Psoas muscle (tissue), 8 donors: ENCODE data around the gene SEPSECS. TPM values are rescaled to one million over a fixed set of nuclear protein-coding genes. Genes with fewer than 3 reads are reported as not detected.

Experiments used
- ATAC-seq, 4 donors: fragments of 200-7000 bp; cut with Tn5 transposase; one replicate each; pipeline ENCODE4 v1.9.1; 2020; ENCODE audit warnings: moderate library complexity in 3 of 4, mild to moderate bottlenecking in 2 of 4
- DNase-seq, 2 donors: peaks; one replicate each; pipeline ENCODE4 v3.0.0-alpha.2; 2020
- H3K27ac ChIP-seq: fragments of 200-600 bp; one replicate; pipeline ENCODE4 v1.8.0; 2022
- H3K27me3 ChIP-seq, 3 donors: fragments of 200-600 bp in 1 of 3; one replicate each; pipeline versions ENCODE4 v1.6.1 to v1.8.0; 2013 to 2022; ENCODE audit warnings: low read length in 2 of 3, mild to moderate bottlenecking in 2 of 3, moderate library complexity in 1 of 3; ENCODE audit not compliant: insufficient read depth in 3 of 3
- H3K36me3 ChIP-seq, 2 donors: fragments of 200-600 bp in 1 of 2; one replicate each; pipeline versions ENCODE4 v1.6.1 to v1.8.0; 2013 to 2022; ENCODE audit warnings: low read depth in 1 of 2, mild to moderate bottlenecking in 1 of 2, moderate library complexity in 1 of 2; ENCODE audit not compliant: insufficient read depth in 1 of 2
- H3K4me1 ChIP-seq: fragments of 200-600 bp; one replicate; pipeline ENCODE4 v1.8.0; 2022
- H3K4me3 ChIP-seq: fragments of 200-600 bp; one replicate; pipeline ENCODE4 v1.8.0; 2022; ENCODE audit warnings: mild to moderate bottlenecking
- H3K9me3 ChIP-seq: fragments of 200-600 bp; one replicate; pipeline ENCODE4 v1.8.0; 2022
- WGBS, 3 donors: extraction: QIAGEN DNeasy Blood & Tissue Kit; methylation state at CpG; one replicate each; pipeline versions ENCODE4 v1.1.6 to v1.1.7; 2013; 5-methylcytosine and 5-hydroxymethylcytosine counted together
- intact Hi-C, 2 donors: fragments of 100-400 bp; cut with DNase I; formaldehyde crosslinking; loops; one replicate each; pipeline versions ENCODE4 v1.11.0 to v1.14.2; 2022
- long read RNA-seq, 2 donors: library from polyadenylated mRNA; unstranded; transcript quantifications; one replicate each; pipeline ENCODE4 v2.0.0, GENCODE V29; 2021
- polyA plus RNA-seq, 3 donors: library from polyadenylated mRNA; stranded (reverse); fragments of 200-250 nt; gene quantifications; one replicate each; pipeline ENCODE4 v1.2.3, GENCODE V29; 2013
- total RNA-seq, 4 donors: library from RNA; stranded (reverse); fragmentation: NEBNext Ultra II Directional in 2 of 4; extraction: Animal tissue kit (Norgen Biotek cat#: 25700) in 2 of 4; gene quantifications; one replicate each; pipeline versions ENCODE4 v1.2.1 to v1.2.4, GENCODE V29; 2021 to 2023
- TF ChIP-seq, protein P1 (sequence below): fragments of 200-600 bp; IDR thresholded peaks from one replicate; pipeline ENCODE4 v1.8.0; 2022; ENCODE audit warnings: antibody characterized with exemption
- donor health status: healthy with polysubstance abuse.
- donor health status: DM: no; HTN: no; CAD: no; lungs with moderate emphysema.
- donor health status: Bipolar disorder and iron deficiency.
- donor health status: healthy.
- donor health status: DM: yes; HTN: yes; CAD: no.
- donor health status: DM: no; HTN: no; CAD: no.
- donor health status: DM: no; HTN: no; CAD: no.
- donor health status: DM: yes; HTN: yes; CAD: no.

Gene SEPSECS
- total RNA-seq (1 to 10 TPM; 3.4 to 5.7 (median 4.4) TPM), polyA plus RNA-seq (1 to 10 TPM; 1.4 to 4.5 (median 1.9) TPM)
- long read RNA-seq, donor 1, full-length matches to known transcripts, result 1 of 1 reads
- long read RNA-seq, donor 1, partial matches to known transcripts, result 0 of 1 reads
- long read RNA-seq, donor 1, other reads (novel, unspliced or antisense), result 0 of 1 reads
- long read RNA-seq, donor 2, full-length matches to known transcripts, result 3 of 5 reads
- long read RNA-seq, donor 2, partial matches to known transcripts, result 0 of 5 reads
- long read RNA-seq, donor 2, other reads (novel, unspliced or antisense), result 2 of 5 reads

DNA sequence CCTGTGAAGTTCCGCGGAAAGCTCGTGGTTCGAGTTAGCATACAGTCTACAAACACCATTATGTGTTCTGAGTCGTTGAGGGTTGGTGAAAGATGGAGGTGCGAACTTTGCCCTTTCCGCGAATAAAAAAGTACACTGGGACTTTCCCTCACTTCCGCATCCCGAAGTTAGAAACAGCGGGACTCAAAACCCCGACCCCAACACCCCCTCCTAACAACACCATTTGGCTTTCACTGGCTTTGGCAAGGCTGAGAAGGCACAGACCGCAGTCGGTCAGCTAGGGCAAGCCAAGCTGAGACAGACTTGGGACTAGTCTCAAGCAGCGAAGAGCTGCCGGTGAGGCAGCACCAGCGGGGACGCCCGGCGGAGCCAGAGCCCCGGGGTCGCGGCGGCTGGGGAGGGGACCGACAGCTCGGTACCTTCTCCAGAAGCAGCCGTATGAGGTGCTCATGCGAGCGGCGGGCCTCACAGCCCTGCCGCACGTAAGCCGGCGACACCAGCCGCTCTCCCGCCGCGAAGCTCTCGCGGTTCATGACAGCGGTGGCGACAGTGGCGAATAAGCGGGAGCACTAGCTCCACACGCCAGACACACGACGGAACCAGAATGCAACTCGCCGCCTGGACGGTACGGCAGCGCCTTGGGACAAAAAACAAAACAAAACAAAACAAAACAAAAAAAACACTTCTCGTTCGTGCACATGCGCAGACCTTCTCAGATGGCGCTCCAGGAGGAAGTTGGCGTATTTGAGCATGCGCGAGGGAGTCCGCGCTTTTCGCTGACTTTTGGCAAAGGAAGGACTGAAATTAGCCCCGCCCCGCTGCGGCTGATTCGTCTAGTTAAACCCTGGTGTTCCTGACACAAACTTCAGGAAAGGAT lies at the start of gene SEPSECS:
Gene SEPSECS, minus strand, starts transcription at position 613 of the 877 bp plus-strand sequence. Its CDS starts 80 bp downstream, at position 533.
- TF ChIP-seq, protein P1, sequence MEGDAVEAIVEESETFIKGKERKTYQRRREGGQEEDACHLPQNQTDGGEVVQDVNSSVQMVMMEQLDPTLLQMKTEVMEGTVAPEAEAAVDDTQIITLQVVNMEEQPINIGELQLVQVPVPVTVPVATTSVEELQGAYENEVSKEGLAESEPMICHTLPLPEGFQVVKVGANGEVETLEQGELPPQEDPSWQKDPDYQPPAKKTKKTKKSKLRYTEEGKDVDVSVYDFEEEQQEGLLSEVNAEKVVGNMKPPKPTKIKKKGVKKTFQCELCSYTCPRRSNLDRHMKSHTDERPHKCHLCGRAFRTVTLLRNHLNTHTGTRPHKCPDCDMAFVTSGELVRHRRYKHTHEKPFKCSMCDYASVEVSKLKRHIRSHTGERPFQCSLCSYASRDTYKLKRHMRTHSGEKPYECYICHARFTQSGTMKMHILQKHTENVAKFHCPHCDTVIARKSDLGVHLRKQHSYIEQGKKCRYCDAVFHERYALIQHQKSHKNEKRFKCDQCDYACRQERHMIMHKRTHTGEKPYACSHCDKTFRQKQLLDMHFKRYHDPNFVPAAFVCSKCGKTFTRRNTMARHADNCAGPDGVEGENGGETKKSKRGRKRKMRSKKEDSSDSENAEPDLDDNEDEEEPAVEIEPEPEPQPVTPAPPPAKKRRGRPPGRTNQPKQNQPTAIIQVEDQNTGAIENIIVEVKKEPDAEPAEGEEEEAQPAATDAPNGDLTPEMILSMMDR, result no peak
- H3K27me3 ChIP-seq, result no peaks in the 10 kb centered on the region
- H3K9me3 ChIP-seq, result no peaks in the 10 kb centered on the region
- H3K4me1 ChIP-seq, result peaks cover 27% of the 10 kb centered on the region
- 0% methylated on average over 65 to 66 of the region's 66 CpGs for WGBS, 3 donors
- peaks cover 0 to 18% of the 10 kb centered on the region in 2 donors for H3K36me3 ChIP-seq
- intact Hi-C loops, result loop anchor here (5.0 to 10.0 kb wide), 3 partner anchors 152 to 215 kb away; partner anchors contain the start of genes ZCCHC4 (in 2 of the 2) and ANAPC4 (in 1 of the 2)
- ATAC-seq, result peak; percentile 92 to 97 (median 94)
- peak within 1 kb of the TSS; percentile 98 for H3K4me3 ChIP-seq
- peak within 1 kb of the TSS; percentile 98 for H3K27ac ChIP-seq
- peak; percentile 97 to 98 for DNase-seq

DNA sequence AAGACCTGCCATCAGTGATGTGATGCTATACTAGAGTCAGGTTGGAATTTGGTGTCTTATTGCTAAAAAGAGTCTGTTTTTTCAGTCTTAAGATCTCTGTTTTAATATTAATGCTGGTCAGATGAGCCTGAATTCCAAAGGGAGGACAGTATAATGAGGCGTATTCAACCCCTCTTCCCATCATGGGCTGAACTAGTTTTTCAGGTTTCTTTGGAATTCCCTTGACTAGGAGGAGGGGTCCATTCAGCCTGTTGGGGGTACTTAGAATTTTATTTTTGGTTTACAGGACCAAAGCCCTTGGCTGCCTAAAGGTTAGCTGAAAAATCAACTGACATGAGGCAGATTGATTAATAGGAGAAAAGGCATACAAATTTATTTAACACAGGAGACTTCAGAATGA lies 49.5 kb upstream of the SEPSECS start:
- DNase-seq (no peak), ATAC-seq (no peak)
- no peaks in the 10 kb centered on the region for H3K27me3 ChIP-seq
- TF ChIP-seq, protein P1, result no peak
- H3K4me3 ChIP-seq, result no peak overlapping the region
- H3K9me3 ChIP-seq, result peaks cover 11% of the 10 kb centered on the region
- intact Hi-C loops, result no loop called here
- H3K4me1 ChIP-seq, result no peaks in the 10 kb centered on the region
- no peak overlapping the region for H3K27ac ChIP-seq
- H3K36me3 ChIP-seq, result no peaks in the 10 kb centered on the region
- WGBS, 3 donors, result 75 to 86% (median 78%) methylated on average over 1 of the region's 1 CpG

DNA sequence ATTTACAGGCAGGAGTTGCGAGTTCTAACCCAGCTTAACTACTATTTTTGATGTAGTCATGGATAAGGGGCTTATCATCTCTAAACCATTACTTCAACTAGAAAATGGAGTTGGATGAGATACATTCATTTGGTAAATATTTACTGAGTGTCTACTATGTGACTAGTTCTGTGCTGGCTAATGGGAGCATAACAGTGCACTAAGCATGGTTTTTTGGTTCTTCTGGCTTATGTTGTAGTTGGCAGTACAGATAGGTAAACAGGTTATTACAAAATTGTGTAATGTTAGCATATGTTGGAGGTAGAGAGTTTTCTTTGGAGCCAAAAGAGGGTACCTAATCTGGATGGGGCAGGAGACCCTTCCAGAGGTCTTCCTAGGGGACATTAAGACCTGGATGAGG lies 47.7 kb upstream of the SEPSECS start:
- H3K4me3 ChIP-seq, result no peak overlapping the region
- ATAC-seq (no peak), DNase-seq (no peak)
- no peaks in the 10 kb centered on the region for H3K4me1 ChIP-seq
- H3K27me3 ChIP-seq, result no peaks in the 10 kb centered on the region
- TF ChIP-seq, protein P1, result no peak
- intact Hi-C loops, result no loop called here
- no peaks in the 10 kb centered on the region for H3K36me3 ChIP-seq
- WGBS, 3 donors, result 97 to 100% (median 100%) methylated on average over 1 of the region's 1 CpG
- no peak overlapping the region for H3K27ac ChIP-seq
- H3K9me3 ChIP-seq, result peaks cover 11% of the 10 kb centered on the region

DNA sequence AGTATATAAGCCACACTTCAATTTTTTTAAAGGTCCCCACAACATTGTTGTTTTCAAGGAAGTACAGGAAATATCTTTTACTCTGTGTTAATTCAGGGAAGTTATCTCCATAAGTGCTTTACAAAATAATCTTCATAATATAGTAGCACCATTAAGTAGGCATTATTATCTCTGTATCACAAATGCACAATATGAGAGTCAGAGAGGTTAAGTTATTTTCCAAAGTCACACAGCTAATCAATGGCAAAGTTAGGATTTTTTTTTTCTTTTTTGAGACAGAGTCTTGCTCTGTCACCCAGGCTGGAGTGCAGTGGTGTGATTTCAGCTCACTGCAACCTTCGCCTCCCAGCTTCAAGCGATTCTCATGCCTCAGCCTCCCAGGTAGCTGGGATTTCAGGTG lies 38.5 kb upstream of the SEPSECS start:
- TF ChIP-seq, protein P1, result no peak
- intact Hi-C loops, result no loop called here
- Histone ChIP-seq H3K9me3 (no peaks in the 10 kb centered on the region), H3K4me1 (no peaks in the 10 kb centered on the region), H3K27ac (no peak overlapping the region), H3K36me3 (no peaks in the 10 kb centered on the region), H3K27me3 (no peaks in the 10 kb centered on the region), H3K4me3 (no peak overlapping the region)
- WGBS, 3 donors, result 96 to 100% (median 98%) methylated on average over 2 of the region's 2 CpGs
- DNase-seq, result no peak
- ATAC-seq, result no peak
